GM18508 (cell line): Measurements from ENCODE around the gene HOATZ.

Experiments
- ATAC-seq: cut with Tn5 transposase; IDR thresholded peaks from one replicate; pipeline ENCODE4 v1.9.1; 2021; ENCODE audit warnings: moderate number of reproducible peaks; ENCODE audit not compliant: insufficient read depth, unreplicated experiment

The HOATZ gene

GRCh38 chr11:111514216-111515031, at the start of gene HOATZ:
HOATZ (plus strand) TSS chr11:111514778; CDS start chr11:111514785, 7 bp downstream.
- ATAC-seq: no peak

- no peak for ATAC-seq
Measured at GRCh38 chr11:111465400-111465799, 49.2 kb upstream of the HOATZ start.

GRCh38 chr11:111466615-111467014, 48.0 kb upstream of the HOATZ start:
- no peak for ATAC-seq

GRCh38 chr11:111469200-111469599, 45.4 kb upstream of the HOATZ start:
- ATAC-seq: no peak

GRCh38 chr11:111472228-111472627, 42.4 kb upstream of the HOATZ start:
- ATAC-seq: no peak

- ATAC-seq: no peak
Measured at GRCh38 chr11:111474432-111474831, 40.1 kb upstream of the HOATZ start.

- ATAC-seq: no peak
Measured at GRCh38 chr11:111476366-111476765, 38.2 kb upstream of the HOATZ start.

- ATAC-seq: no peak
Measured at GRCh38 chr11:111476956-111477355, 37.6 kb upstream of the HOATZ start.

GRCh38 chr11:111477898-111478297, 36.7 kb upstream of the HOATZ start:
- ATAC-seq: no peak

- ATAC-seq: no peak
Measured at GRCh38 chr11:111479666-111480065, 34.9 kb upstream of the HOATZ start.

GRCh38 chr11:111483431-111483830, 31.1 kb upstream of the HOATZ start:
- ATAC-seq: no peak

GRCh38 chr11:111490496-111490895, 24.1 kb upstream of the HOATZ start:
- no peak for ATAC-seq

- no peak for ATAC-seq
Measured at GRCh38 chr11:111494040-111494439, 20.5 kb upstream of the HOATZ start.

GRCh38 chr11:111499483-111499882, 15.1 kb upstream of the HOATZ start:
- no peak for ATAC-seq

GRCh38 chr11:111500481-111500880, 14.1 kb upstream of the HOATZ start:
- no peak for ATAC-seq

GRCh38 chr11:111502611-111503010, 12.0 kb upstream of the HOATZ start:
- ATAC-seq: no peak

- ATAC-seq: no peak
Measured at GRCh38 chr11:111510311-111510710, 4.3 kb upstream of the HOATZ start.

- no peak for ATAC-seq
Measured at GRCh38 chr11:111512296-111513239, 2.0 kb upstream of the HOATZ start, which contains the start of gene BTG4. BTG4 (minus strand) TSS chr11:111512386; CDS start chr11:111498776, 13,610 bp downstream.

- ATAC-seq: no peak
Measured at GRCh38 chr11:111513240-111513605, 1.4 kb upstream of the HOATZ start.

- no peak for ATAC-seq
Measured at GRCh38 chr11:111515591-111515990, 1.0 kb downstream of the HOATZ start.

- no peak for ATAC-seq
Measured at GRCh38 chr11:111518668-111519067, 4.1 kb downstream of the HOATZ start.
